NCI-H2029 treated with DMSO at 0.1 percent for 48 hours (cell line): ENCODE data around the gene PTCH2.
"Not testable (repeated sequence)": the region's sequence is repeated elsewhere in the genome, so short reads cannot be mapped to it uniquely, and the experiment has no call there.

Experiments used
- DNase-seq: peaks from one replicate; lab custom pipeline; 2025; lab: John Stamatoyannopoulos, UW

Gene PTCH2

DNA sequence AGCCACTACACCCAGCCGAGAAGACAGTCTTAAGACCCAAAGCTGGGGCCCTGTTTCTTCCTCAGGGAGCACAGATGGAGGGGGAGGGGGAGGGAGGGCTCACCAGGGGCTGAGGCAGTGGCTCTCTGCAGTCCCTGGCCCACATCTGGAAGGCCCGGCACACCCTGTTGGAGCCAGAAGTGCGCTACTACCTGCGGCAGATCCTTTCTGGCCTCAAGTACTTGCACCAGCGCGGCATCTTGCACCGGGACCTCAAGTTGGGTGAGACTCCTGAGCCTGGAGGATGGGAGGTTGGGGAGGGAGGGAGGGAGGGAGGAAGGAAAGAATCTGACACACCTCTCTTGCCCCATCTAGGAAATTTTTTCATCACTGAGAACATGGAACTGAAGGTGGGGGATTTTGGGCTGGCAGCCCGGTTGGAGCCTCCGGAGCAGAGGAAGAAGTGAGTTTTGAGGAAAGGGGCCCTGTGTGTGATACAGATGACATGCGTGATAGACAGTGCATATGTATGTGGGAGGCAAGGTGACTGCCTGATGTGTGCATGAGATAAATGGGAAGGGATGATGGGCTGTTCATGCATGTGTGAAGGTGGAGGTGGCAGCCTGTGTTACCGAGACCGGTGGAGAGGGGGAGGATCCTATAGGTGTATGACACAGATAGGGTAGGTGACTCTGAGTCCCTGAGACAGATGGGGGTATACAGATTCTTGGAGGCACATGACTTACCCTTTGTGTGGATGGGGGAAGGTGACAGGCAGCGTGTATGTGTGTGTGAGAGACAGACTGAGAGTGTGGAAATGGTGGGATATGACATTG, 41.4 kb downstream of the PTCH2 start:
- no peak for DNase-seq

GRCh38 chr1:44799770-44800584, 43.1 kb downstream of the PTCH2 start, which contains the start of gene PLK3:
Gene PLK3, plus strand, starts transcription at chr1:44800377. Its CDS starts 87 bp downstream, at chr1:44800464.
- DNase-seq: peak; percentile 99

- DNase-seq: peak; percentile 96
Measured at GRCh38 chr1:44798481-44799365, 44.3 kb downstream of the PTCH2 start.

DNA sequence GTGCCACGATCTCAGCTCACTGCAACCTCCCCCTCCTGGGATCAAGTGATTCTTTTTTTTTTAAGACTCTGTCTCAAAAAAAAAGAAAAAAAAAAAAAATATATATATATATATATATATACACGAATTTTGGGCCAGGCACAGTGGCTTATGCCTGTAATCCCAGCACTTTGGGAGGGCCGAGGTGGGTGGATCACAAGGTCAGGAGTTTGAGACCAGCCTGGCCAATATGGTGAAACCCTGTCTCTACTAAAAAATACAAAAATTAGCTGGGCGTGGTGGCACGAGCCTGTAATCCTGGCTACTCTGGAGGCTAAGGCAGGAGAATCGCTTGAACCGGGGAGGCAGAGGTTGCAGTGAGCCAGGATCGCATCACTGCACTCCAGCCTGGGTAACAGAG, 45.2 kb downstream of the PTCH2 start:
- DNase-seq: not testable (repeated sequence)

- DNase-seq: no peak
Measured at GRCh38 chr1:44792736-44793502, 50.1 kb downstream of the PTCH2 start.

- no peak for DNase-seq
Measured at GRCh38 chr1:44790968-44791801, 51.9 kb downstream of the PTCH2 start.

- no peak for DNase-seq
Measured at GRCh38 chr1:44788120-44788860, 54.8 kb downstream of the PTCH2 start, which contains the start of gene BEST4. Gene BEST4, minus strand, starts transcription at chr1:44788170. Its CDS starts 465 bp downstream, at chr1:44787705.

DNA sequence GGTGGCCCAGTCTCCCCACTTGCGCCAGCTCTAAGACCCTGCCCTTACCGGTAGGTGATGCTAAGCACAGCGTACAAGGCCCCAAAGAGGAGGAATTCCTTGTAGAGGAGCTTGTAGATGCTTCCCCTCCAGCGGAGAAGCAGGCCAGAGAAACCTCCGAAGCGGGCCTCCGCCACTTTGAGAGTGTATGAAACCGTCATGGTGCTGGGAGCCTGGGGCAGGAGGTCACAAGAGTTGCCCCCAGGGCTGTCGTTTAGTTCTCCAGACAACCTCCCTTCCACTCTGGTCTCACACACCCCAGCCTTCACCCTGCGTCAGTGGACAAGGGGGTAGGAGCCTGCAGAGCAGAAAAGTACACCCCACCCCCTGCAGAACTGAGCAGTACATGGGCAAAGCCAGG, 55.5 kb downstream of the PTCH2 start:
- no peak for DNase-seq

DNA sequence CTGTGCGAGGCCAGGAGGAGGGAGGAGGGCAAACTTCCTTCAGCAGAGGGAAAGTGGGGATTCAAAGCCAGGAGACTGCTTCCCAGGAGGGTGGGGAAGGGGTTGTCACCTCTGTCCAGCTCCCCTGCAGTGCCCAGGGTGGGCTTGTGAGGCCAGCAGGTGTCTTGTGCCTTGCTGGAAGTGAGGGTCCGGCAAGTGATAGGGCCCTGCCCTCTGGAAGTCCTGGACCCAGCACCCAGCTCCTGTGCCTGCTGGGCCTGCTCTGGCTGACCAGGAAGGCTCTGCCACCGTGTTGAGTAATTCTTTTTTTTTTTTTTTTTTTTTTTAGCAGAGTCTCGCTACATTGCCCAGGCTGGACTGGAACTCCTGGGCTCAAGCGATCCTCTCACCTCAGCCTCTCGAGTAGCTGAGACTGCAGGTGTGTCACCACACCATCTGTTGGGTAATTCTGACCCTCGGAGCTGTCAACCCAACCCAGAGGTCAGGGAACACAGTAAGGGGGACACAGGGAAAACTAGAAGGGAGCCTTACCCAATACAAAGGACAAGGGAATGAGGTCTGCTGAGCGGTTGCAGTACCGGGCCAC, 56.1 kb downstream of the PTCH2 start:
- no peak for DNase-seq

GRCh38 chr1:44786138-44786840, 56.8 kb downstream of the PTCH2 start:
- peak; percentile 26 for DNase-seq

GRCh38 chr1:44785501-44786137, 57.4 kb downstream of the PTCH2 start:
- DNase-seq: no peak

DNA sequence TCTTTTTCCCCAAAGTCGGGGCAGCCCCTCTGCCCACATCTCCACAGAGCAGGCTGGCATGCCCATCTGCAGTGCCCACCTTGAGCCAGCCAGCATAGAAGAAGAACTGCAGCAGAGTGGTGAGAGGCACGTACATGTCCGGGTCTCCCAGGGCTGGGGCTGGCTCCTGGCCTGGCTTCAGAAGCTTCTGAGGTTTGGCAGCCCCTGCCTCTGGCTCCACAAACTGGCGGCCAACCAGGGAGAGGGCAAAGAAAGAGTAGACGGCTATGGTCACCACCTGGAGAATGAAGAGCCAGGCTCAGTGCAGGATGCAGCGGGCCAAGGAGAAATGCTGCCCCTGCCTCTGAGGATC, 58.0 kb downstream of the PTCH2 start:
- no peak for DNase-seq

DNA sequence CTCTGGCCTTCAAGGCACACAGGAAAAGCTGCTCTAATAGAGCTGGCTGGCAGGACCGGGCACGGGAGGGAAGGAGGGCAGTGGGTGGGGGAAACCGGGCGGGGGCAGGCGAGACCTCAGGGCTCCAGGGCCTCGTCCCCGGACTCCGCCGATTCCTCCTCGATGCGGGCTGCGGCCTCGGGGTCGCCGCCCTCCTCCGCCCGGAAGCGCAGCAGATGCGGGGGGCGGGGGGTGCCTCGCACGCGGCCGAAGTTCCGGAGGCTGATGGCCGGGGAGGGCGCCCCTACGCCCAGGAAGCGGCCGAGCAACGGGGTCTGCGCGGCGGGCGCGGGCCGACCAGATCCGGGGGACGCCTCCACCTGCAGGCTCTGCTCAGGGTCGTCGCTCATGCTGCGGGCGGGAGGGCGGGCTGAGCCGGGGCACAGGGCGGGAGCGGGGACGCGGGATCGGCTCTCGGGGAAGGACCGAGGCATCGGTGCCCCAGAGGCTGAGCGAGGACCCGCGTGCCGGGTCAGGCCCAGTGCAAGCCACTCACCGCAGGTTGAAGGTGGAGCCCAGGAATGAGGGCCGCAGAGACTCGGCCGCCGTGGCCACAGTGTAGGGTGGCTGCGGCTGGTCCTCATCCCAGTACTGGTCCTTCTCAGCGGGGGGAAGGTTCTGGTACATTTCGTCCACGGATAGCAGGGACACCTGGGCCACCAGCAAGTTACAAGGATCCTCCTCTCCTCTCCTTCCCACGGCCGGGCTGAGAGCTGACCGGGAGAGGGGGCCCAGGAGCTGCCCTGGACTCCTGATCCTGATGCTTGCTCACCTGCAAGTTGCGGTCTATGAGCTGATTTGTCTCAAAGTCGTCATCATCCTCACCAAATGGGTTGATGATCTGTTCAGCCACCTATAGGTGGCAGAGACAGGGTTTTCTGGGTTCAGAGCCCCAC, 58.7 kb downstream of the PTCH2 start:
- no peak for DNase-seq

DNA sequence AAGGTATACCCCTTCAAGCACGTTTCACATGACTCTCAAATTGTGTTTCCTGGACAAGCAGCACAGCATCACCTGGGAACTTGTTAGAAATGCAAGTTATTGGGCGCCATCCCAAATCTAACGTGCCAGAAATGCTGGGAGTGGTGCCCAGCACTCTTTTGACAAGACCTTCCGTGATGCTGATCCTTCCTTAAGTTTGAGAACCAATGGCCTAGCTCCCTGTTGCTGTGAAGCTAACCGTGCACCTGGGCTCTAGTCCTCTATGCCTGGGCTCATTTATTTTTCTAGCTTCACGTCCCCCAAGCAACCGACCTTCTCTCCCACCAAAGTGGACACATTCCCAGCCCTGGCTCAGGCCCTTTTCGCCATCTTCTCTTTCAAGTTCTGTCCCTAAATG, 59.4 kb downstream of the PTCH2 start:
- no peak for DNase-seq

GRCh38 chr1:44780583-44781121, 62.4 kb downstream of the PTCH2 start:
- no peak for DNase-seq

DNA sequence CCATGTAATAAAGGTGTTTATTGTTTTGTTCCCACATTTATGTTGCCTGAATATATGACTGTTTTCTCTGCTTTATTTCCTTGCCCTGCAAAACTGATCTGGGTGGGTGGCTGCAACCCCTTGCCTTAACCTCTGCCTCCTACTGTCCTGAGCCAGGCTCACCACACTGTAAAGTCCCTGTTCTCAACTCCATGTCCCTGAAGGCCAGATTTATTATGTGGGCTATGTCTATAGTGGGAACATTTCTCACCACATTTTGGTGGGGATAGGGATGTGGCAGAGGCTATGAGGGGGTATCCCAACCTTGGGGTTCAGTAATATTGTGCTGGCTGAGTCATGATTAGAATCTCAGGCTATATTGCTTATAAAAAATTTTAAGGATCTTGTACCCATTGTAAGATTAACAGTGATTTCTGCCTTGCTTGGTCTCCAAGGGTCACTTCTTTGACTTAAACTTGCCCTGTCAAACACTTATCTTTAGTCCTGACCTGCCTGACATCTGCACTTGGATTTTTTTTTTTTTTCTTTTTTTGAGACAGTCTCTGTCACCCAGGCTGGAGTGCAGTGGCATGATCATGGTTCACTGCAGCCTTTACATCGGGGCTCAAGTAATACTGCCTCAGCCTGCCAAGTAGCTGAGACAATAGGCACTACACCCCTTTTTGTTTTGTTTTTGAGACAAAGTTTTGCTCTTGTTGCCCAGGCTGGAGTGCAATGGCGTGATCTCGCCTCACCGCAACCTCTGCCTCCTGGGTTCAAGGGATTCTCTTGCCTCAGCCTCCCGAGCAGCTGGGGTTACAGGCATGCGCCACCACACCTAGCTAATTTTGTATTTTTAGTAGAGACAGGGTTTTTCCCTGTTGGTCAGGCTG, 64.1 kb downstream of the PTCH2 start:
- no peak for DNase-seq
